MG63 (cell line): ENCODE results near the gene PITHD1. TPM values are rescaled to one million over a fixed set of nuclear protein-coding genes. Genes with fewer than 3 reads are reported as not detected.
A peak's percentile ranks its signal among the peaks of the same experiment; 100 is the strongest.
"Not testable (repeated sequence)": the region's sequence is repeated elsewhere in the genome, so short reads cannot be mapped to it uniquely, and the experiment has no call there.

Experiments used
- DNase-seq: peaks from one replicate; pipeline ENCODE4 v3.0.0-alpha.2; 2020
- H3K27me3 ChIP-seq: fragments of 250-450 bp; sonication (Bioruptor Pico); 2 replicates; pipeline ENCODE4 v1.5.1; 2020; ENCODE audit warnings: mild to moderate bottlenecking, moderate library complexity
- H3K36me3 ChIP-seq: fragments of 250-450 bp; sonication (Bioruptor Pico); 2 replicates; pipeline ENCODE4 v1.5.1; 2020; ENCODE audit warnings: mild to moderate bottlenecking, moderate library complexity
- H3K4me3 ChIP-seq: fragments of 250-450 bp; sonication (Bioruptor Pico); 2 replicates; pipeline ENCODE4 v1.5.1; 2020; ENCODE audit warnings: mild to moderate bottlenecking, moderate library complexity
- H3K9me3 ChIP-seq: fragments of 250-450 bp; sonication (Bioruptor Pico); 2 replicates; pipeline ENCODE4 v1.5.1; 2020; ENCODE audit warnings: mild to moderate bottlenecking, moderate library complexity
- total RNA-seq: library from RNA; depleted of rRNA; stranded (reverse); fragments of >200 nt; shearing (Covaris generic); gene quantifications from 2 replicates; pipeline ENCODE4 v1.2.3, GENCODE V29; 2014; ENCODE audit warnings: low replicate concordance

Gene PITHD1
- total RNA-seq, 1 experiment from 2014 or later, result 64.2 TPM

DNA sequence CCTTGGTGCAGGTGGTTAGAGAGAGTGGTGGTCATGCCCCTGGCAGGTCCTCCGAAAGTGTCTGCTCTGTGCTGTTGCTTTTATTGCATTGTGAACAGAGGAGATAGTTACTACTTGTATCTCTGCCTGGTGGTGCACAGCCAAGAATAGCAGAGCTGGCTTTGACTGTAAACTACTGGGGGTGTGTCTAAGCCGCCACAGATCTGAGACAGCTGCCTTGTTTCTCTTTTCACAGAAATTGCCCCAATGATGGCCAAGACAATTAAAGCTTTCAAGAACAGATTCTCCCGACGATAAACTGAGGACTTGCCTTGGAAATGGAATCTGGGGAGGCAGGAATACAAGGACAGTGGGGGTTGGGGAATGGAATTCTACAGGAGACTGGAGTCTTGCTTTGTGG lies 18.9 kb upstream of the PITHD1 start:
- Histone ChIP-seq H3K36me3 (peaks cover 81% of the 10 kb centered on the region), H3K4me3 (no peak overlapping the region), H3K9me3 (no peaks in the 10 kb centered on the region), H3K27me3 (no peaks in the 10 kb centered on the region)
- DNase-seq, result no peak

DNA sequence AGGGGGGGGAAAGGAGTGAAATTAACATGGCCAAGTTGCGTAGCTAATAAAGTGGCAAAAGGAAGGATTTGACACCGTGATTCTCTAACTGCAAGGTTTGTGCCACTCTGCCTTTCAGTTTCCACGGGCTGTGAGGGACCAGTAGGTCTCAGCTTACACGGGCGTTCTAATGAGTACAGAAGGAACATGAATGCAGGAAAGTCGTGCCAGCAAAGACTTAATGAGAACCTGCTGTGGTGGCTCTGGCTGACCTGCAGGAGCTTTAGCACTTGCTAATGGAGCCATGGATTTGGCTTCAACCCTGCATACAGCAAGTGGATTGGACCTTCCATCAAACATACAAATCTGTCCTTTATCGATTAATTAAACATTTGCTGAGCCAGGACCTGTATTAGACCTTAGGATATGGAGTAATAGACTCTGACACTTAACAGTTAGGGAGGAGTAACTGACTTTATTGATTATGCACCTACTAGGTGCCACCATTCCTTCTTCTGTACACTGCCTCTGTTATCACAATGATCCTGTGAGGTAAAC lies 15.1 kb upstream of the PITHD1 start:
- no peak for DNase-seq
- Histone ChIP-seq H3K27me3 (no peaks in the 10 kb centered on the region), H3K4me3 (no peak overlapping the region), H3K36me3 (peaks cover 62% of the 10 kb centered on the region), H3K9me3 (no peaks in the 10 kb centered on the region)

DNA sequence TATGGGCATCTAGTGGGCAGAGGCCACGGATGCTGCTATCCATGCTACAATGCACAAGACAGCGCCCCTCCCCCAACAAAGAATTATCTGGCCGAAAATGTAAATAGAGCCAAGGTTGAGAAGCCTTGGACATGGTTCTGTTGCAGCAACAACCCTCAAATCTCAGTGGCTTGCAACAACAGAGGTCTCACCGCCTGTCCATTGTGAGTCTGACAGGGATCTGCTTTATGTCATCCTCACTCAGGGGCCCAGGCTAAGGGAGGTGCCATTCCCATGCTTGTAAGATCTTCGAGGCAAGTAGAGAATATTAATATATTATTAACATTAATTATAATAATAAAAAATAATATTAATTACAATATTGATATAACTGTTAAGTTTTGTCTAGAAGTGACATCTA lies 9.5 kb upstream of the PITHD1 start:
- Histone ChIP-seq H3K27me3 (no peaks in the 10 kb centered on the region), H3K4me3 (no peak overlapping the region), H3K9me3 (no peaks in the 10 kb centered on the region), H3K36me3 (peaks cover 22% of the 10 kb centered on the region)
- no peak for DNase-seq

DNA sequence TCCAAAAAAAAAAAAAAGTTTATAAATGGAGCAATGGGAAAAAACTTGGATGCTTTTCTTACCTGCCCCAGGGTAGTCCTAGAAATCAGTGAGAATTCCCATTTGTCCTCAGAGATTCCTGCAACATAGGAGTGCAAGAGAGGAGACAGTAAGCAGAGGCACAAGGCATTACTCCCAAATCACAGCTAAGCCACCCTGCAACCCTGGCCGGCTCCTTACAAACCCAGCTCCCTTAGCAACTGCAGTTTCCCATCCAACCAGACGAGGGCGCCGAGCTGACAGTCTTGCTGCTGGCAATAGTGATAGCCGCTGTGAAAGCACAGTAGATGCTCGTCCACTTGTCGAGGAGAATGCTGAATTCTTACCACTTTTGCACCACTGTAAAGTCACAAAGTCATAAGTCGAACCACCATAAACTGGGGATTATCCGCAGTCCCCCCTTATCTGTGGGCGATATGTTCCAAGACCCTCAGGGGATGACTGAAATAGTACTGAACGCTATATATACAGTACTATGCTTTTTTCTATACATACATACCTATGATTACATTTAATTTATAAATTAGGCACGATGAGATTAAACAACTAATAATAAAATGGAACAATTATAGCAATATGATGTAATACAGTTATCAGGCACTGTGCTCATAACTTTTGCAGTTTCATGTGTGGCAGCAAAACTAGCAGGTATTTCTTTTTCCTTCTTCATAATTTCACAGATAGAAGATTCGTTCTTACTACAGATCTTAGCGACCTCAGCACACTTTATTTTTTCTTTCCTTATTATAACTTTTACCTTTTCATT lies 6.0 kb upstream of the PITHD1 start:
- Histone ChIP-seq H3K9me3 (no peaks in the 10 kb centered on the region), H3K4me3 (no peak overlapping the region), H3K36me3 (0 out of 2 replicates have a peak, but pooled peaks cover 11% of the 10 kb centered on the region), H3K27me3 (no peaks in the 10 kb centered on the region)
- DNase-seq, result peak; percentile 72

DNA sequence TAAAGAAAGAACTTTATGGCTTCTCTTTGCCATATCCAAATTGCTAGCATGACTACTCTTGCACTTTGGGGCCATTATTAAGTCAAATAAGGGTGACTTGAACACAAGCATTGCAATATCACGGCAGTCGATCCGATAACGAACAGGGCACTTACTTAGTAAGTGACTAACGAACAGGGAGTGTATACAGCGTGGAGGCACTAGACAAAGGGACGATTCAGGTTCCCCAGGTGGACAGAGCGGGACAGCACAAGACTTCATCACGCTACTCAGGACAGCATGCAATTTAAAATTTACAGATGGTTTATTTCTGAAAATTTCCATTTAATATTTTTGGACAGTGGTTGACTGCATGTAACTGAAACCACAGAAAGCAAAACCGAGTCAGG lies 5.4 kb upstream of the PITHD1 start:
- no peak overlapping the region for H3K4me3 ChIP-seq
- H3K9me3 ChIP-seq, result no peaks in the 10 kb centered on the region
- H3K36me3 ChIP-seq, result 0 out of 2 replicates have a peak, but pooled peaks cover 6% of the 10 kb centered on the region
- DNase-seq, result no peak
- H3K27me3 ChIP-seq, result no peaks in the 10 kb centered on the region

DNA sequence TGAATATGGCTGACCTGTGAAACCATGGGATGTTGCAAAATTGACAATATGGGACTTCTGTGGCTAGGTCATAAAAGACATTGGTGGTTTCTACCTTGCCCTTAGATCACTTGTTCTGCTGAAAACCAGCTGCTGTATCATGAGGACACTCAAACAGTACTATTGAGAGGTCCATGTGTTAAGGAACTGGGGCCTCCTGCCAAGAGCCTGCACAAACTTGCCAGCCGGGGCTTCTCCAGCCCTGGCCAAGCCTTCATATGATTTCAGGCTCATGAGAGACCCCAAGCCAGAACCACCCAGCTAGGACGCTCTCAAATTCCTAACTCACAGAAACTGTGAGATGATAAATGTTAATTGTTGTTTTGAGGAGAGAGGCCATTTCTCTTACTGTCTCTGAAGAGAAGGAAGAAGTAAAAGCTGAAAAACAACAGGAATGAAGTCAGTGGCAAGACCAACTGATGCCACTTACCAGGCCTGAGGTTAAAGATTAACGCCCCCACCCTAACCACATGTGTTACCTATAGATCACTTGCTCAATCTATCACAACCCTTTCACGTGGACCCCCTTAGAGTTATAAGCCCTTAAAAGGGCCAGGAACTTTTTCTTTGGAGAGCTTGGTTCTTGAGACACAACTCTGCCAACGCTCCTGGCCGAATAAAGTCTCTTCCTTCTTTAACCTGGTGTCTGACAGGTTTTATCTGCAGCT lies 3.9 kb upstream of the PITHD1 start:
- no peaks in the 10 kb centered on the region; the same call in 1 of the 2 replicates for H3K36me3 ChIP-seq
- no peaks in the 10 kb centered on the region for H3K27me3 ChIP-seq
- no peaks in the 10 kb centered on the region for H3K9me3 ChIP-seq
- DNase-seq, result no peak
- no peak overlapping the region for H3K4me3 ChIP-seq

DNA sequence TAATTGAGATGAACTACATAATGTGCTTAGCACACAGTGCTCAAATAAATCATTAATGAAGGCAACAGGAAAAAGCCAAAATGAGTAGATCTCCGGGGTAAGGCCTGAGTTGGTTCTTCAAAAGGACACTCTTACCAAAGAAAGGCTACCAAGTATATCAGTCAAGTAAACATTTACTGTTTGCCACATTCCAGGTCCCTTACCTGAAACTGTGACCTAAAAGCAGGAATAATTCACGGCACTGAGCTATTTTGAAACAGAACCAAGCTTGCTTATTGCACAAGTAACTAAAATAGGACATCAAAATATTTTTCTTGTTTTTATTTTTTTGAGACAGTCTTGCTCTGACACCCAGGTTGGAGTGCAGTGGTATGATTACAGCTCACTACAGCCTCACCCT lies 2.0 kb upstream of the PITHD1 start:
- no peaks in the 10 kb centered on the region for H3K9me3 ChIP-seq
- no peaks in the 10 kb centered on the region for H3K27me3 ChIP-seq
- peaks cover 13% of the 10 kb centered on the region for H3K36me3 ChIP-seq
- no peak overlapping the region for H3K4me3 ChIP-seq
- DNase-seq, result no peak

DNA sequence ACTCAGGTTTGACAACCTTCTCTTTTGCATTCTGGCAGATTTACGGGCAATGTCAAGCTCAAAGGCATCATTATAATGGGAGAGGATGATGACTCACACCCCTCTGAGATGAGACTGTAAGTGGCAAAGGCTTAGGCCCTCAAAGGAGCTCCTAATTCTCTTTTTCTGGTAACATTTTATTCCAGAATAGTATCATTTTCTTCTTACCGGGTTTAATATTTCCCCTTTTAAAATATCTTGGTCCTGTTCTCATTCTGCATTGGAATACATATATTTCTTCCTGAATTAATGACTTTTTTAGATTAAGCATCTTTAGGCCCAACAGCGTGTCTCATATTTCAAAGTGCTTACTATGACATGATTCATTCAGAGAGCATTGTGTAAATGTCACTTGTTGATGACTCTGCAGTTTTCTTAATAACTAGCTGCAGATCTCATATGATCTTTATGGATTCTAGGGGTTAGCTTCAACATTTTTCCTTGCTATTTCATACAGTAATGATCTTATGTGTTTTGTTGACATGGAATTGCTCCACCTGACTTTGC lies 1.7 kb downstream of the PITHD1 start:
- H3K4me3 ChIP-seq, result no peak overlapping the region; the same call in 1 of the 2 replicates
- DNase-seq, result no peak
- H3K9me3 ChIP-seq, result no peaks in the 10 kb centered on the region
- peaks cover 24% of the 10 kb centered on the region for H3K36me3 ChIP-seq
- H3K27me3 ChIP-seq, result no peaks in the 10 kb centered on the region

DNA sequence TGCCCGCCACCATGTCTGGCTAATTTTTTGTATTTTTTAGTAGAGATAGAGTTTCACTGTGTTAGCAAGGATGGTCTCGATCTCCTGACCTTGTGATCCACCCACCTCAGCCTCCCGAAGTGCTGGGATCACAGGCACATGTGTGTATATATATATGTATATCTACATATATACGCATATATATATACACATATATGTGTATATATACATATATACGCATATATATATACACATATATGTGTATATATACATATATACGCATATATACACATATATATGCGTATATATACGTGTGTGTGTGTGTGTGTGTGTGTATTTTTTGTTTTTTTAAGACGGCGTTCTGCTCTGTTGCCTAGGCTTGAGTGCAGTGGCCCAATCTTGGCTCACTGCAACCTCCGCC lies 4.9 kb downstream of the PITHD1 start:
- DNase-seq, H3K27me3 ChIP-seq, H3K9me3 ChIP-seq, H3K4me3 ChIP-seq: not testable (repeated sequence)
- peaks cover 52% of the 10 kb centered on the region for H3K36me3 ChIP-seq

DNA sequence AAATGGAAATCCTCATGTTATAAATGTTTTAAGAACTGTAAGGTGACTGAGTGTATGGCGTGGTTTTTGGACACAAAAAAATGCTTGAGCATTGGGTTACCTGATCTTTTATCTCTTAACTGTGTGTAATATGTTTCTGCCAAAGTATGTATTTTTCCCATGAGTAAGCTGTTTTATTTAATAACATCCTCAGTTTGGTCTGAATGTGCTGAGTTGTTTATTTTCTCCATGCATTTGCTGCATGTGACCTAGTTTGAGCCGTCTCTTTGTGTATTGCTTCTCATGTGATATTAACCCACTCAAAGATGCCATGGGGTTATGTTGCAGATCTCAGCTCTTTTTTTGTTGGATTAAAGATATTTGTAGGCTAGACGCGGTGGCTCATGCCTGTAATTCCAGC lies 6.6 kb downstream of the PITHD1 start:
- Histone ChIP-seq H3K9me3 (no peaks in the 10 kb centered on the region), H3K27me3 (no peaks in the 10 kb centered on the region), H3K36me3 (peaks cover 60% of the 10 kb centered on the region), H3K4me3 (no peak overlapping the region)
- DNase-seq, result no peak

DNA sequence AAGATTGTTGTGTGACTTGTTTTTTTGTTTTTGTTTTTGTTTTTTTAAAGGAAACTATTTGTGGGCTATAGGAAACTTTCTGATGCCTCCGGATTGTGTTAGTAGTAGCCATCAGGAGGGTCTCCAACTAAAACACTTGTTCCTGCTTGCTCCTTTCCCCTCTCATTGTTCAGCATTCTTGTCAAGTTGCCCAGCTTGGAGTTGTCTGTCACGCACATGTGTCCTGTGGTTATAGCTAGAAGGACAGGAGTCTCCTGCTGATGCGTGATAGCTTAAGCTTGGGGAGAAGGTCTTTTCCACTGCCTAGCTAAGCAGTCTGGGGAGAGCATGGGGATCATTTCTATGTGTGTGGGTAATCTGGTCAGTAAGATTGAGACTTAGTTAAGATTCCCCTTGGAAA lies 9.5 kb downstream of the PITHD1 start:
- no peak overlapping the region for H3K4me3 ChIP-seq
- H3K27me3 ChIP-seq, result no peaks in the 10 kb centered on the region
- DNase-seq, result no peak
- H3K9me3 ChIP-seq, result no peaks in the 10 kb centered on the region
- peaks cover 40% of the 10 kb centered on the region for H3K36me3 ChIP-seq

DNA sequence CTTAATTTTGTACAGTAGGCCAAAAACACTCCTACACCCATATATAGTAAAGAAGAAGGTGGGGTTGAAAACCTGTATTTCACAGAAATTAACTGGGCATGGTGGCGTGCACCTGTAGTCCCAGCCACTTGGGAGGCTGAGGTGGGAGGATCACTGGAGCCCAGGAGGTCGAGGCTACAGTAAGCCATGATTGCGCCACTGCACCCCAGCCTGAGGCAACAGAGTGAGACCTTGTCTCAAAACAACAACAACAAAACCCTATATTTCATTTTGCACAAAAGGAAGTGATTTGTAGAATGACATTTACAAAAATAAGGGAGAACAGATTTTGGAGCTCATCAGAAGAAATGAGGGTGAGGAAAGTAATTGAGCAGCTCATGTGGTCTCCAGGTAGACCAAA lies 10.5 kb downstream of the PITHD1 start:
- H3K4me3 ChIP-seq, result no peak overlapping the region
- no peaks in the 10 kb centered on the region for H3K27me3 ChIP-seq
- H3K9me3 ChIP-seq, result no peaks in the 10 kb centered on the region
- DNase-seq, result no peak
- H3K36me3 ChIP-seq, result peaks cover 47% of the 10 kb centered on the region

DNA sequence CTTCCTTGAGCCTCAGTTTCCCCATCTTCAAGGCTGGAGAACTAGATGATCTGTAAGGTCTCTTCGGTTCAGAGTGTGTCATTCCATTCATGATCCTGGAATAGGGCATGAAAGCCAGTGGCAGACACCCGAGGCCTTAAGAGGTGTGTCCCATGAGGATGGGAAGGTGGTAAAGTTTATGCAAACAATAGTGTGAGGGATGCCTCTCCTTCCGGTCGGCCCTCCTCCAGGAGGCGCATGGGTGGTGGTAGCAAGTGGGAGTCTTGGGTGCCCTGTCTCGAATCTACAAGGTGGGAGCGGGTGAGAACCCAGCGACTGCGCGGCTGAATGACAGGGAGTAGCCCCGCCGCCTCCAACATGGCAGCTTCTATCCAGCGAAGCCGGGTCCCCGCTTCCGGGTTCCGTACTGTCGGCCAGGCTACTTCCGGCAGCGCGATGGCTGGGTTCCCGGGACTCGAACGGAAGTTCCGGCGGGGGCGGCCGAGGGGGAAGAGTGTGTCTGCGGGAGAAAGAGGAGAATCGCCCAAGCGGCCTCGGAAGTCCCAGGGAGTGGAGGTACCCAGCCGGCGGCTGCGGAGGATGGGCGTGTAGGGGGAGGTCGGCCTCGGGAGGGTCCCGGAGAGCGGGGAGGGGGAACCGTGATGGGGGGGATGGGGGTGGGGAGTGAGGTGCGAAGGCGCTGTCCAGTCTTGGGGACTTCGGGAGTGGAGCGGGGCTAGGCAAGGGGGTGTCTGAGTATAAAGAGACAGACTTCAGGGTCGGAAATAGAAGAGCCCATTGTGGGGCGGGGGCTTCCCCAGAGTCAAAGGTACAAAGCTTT lies 12.7 kb downstream of the PITHD1 start, which contains the start of gene LYPLA2:
TSS of gene LYPLA2 (plus strand) at position 450 of the 820 bp plus-strand sequence. CDS start 1,538 bp downstream, outside the sequence.
- H3K27me3 ChIP-seq, result no peaks in the 10 kb centered on the region
- peak; percentile 93 for DNase-seq
- peaks cover 42% of the 10 kb centered on the region for H3K36me3 ChIP-seq
- peak within 1 kb of the TSS; percentile 87 for H3K4me3 ChIP-seq
- no peaks in the 10 kb centered on the region for H3K9me3 ChIP-seq

DNA sequence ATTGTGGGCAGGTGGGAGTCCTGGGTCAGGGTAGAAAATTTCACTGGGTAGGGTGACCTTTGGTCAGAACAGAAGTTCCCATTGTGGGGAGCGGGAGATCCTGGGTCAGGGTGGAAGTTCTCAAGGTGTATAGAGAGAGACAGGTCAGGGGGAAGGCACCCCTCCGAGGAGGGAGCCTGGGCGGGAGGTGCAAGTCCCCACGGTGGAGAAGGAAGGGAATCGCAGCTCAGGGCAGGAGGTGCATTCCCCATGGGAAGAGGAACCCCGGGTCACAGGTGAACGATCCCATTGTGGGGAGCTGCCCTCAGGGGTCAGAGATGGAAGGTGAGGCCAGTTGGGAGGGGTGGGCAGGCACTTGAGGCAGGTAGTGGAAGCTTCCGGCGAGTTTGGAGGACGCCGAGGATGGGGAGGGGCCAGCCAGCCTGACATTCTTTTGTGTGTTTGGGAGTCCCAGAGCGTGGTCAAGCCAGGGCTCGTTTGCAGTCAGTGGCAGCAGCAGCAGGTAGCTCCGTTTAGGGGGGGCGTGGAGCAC lies 13.4 kb downstream of the PITHD1 start:
- Histone ChIP-seq H3K27me3 (no peaks in the 10 kb centered on the region), H3K36me3 (peaks cover 38% of the 10 kb centered on the region), H3K4me3 (peak overlapping the region; percentile 87), H3K9me3 (no peaks in the 10 kb centered on the region)
- DNase-seq, result peak; percentile 25

DNA sequence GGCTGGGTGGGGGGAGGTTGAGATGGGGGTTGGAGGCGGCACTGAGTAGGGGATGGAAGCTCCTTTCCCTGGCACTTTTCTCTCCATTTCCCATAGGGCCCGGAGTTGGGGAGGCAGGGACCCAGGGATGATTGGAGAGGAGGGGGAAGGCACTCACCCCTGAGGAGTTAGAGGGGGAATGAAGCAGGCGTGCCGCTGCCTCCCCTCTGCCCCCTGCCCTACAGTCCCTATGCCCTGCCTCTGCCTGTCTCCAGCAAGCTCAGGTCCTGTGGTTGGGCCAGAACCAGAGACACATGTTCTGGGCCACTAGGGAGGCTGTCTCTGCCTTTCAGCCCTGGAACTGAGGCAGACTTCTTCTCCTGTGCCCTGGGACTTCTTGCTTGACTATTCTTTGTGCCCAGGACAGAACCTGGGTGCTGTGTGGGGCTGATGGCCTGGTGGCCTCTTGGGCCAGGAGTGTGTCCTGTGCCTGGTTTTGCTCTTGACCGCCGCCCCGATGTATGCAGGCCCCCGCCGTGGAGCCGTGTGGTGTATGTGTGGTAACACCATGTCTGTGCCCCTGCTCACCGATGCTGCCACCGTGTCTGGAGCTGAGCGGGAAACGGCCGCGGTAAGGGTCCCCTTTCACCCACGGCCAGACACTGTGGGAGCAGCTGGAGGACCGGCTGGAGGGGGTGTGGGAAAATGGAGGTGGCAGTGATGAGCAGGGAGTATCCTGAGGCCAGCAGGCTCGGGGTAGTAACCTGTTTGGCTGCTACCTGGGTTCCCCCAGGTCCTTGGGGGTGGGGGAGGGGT lies 14.1 kb downstream of the PITHD1 start:
- H3K4me3 ChIP-seq, result peak overlapping the region; percentile 87
- no peaks in the 10 kb centered on the region for H3K27me3 ChIP-seq
- peaks cover 38% of the 10 kb centered on the region for H3K36me3 ChIP-seq
- no peak for DNase-seq
- H3K9me3 ChIP-seq, result no peaks in the 10 kb centered on the region
